22Rv1 (cell line): ENCODE measurements around the gene ATP10A.

Source experiments
- CTCF ChIP-seq: fragments of 450-650 bp; IDR thresholded peaks from 2 replicates; pipeline ENCODE4 v1.5.1; 2017; ENCODE audit warnings: mild to moderate bottlenecking
- ZFX ChIP-seq: fragments of 450-650 bp; IDR thresholded peaks from 2 replicates; pipeline ENCODE4 v1.6.1; 2017; ENCODE audit warnings: antibody characterized with exemption, borderline replicate concordance

- TF ChIP-seq CTCF (no peak), ZFX (no peak)
These were observed 151.4 kb downstream of the ATP10A start for GRCh38 chr15:25711691-25712090.
